ENCODE data around the gene CNTNAP5.

Gene CNTNAP5

DNA sequence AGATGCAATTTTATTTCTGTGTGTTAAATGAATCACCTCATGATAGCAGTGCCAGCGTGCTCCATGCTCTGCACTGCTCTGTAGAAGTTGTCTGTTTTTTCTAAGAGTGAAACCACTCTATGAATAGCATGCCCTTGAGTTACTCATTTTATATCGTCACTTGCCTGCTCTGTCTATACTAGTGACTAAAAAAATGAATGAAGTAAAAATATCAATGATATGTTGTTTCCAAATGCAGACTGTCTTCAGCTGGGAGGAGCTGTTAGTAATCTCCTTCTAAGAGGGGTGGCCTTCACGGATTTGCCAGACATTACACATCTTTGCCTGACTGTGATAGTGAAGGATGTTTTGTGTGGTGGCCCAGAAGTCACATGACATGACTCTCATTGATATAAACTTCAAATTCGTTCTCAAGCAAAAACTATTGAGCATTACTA lies 852.1 kb downstream of the CNTNAP5 start:
- no peak for DNase-seq (ENCODE audit: low read depth in 2 of 2, low spot score in 1 of 2)

DNA sequence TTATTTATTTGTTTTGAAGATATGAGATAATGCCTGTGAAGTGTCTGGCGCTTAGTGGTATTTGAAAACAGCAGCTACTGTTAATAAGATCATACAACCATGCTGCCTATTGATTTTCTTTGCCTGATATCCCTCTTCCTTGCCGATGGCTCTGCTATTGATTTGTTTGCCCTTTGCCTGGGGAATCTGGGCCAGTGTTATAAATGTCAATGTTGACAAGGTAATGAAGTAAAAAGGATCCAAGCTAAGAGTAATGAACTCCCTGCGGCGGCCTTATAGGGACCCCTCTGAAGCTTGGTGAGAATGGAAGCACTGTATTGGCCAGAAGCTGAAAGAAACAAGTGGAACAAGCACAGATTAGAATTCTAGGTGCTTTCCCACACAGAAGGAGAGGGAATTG lies 854.6 kb downstream of the CNTNAP5 start:
- DNase-seq (ENCODE audit: low read depth in 2 of 2, low spot score in 1 of 2): no peak

DNA sequence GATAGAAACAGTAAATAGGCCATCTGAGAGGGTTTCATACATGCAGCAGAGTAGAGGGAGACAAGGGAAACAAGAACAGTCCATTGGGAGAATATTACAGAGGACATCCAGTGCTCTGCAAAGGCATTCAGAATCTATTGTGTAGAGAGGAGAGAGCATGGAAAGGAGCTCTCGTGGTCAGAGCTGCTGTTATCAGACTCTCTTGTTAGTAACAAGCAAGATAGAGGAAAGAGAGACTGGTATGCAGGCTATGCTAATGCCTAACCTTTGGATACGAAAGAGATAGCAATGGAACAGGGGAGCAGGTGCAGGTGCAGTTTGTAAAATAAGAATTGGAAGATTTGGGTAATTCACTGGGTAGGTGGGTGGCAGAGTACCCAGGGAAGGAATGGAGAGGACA lies 855.9 kb downstream of the CNTNAP5 start:
- DNase-seq (ENCODE audit: low read depth in 2 of 2, low spot score in 1 of 2): no peak

DNA sequence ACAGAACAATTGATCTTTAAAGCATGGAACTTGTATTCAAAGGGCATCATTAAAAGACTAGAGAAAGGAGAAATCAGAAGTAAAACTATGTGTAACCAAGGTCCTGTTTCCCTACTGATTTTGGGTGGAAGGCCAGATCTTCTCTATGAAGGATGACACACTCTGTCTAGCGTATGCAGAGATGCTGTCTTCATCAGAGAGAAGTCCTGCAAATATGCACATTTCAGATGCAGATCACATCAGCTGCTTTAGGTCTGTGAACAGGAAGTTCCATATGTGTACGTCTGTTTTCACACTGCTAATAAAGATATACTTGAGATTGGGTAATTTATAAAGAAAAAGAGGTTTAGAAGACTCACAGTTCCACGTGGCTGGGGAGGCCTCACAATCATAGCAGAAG lies 857.3 kb downstream of the CNTNAP5 start:
- DNase-seq (ENCODE audit: low read depth in 2 of 2, low spot score in 1 of 2): no peak

DNA sequence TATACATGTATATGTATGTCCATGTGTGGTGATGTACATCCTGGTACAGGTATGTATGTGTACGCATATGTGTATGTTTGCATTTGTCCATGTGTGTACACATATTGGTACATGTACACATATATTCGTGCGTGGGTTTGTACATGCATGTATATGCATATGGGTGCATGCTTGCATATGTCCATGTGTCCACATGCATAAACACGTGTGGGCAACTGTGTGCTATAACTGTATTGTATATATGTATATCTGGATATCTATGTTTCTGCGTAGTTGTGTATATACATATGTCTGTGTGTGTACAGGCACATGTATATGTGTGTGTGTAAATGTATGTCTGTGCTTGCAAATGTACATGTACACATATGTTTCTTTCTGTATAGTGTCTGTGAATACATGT lies 858.5 kb downstream of the CNTNAP5 start:
- DNase-seq (ENCODE audit: low read depth in 2 of 2, low spot score in 1 of 2): no peak

DNA sequence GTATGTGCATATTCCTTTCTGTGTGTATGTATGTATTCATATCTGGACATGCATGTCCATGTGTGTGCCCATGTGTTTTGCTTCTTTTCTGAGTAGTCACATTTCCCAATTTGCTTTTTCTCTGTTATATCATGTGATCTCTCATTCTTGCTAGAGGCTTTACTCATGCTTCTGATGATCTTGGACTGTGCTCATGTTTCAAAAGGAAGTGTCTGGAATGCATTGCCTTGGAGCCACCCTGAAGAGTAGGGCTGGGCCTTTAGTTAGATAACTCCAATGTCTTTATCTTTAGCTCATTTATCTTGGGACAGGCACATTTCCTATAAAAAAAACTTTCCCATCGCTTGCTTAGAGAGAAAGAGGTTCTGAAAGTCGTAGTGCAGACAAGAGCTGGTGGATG lies 859.2 kb downstream of the CNTNAP5 start:
- DNase-seq (ENCODE audit: low read depth in 2 of 2, low spot score in 1 of 2): no peak

DNA sequence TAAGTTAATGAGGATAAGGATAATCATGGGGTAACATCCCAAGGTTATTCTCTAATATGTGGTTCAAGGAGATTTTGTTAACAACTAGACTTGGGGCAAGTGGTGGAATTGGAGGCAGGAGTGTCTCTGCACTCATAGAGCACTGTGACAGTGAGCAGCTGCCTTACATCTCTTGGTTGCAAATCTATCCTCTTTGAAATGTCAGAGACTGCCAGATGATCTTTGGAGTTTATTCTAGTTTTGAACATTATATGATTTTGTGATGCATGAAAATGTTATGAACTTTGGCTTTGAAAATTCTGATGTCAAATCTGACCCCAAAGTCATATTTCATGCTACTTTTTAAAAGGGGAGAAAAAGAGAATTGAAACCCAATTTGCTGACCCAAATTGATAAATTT lies 861.1 kb downstream of the CNTNAP5 start:
- no peak for DNase-seq (ENCODE audit: low read depth in 2 of 2, low spot score in 1 of 2)

DNA sequence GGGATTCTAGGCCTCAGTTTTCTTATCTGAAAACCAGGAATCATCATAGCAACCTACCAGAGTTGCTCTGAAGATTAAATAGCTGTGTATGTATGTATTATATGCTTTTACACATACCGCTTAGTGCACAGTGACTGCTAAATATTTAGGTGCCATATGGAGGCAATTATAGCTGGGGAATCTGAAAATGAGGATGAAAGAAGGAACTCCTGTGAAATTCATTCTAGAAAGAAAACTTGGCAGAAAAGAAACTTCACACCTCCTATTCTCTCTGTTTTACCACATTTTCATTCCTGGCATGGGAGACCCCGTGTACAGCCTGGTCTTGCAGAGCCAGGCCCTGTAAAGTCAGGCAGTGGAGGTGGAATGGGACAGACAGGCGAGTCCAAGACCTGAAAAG lies 862.4 kb downstream of the CNTNAP5 start:
- DNase-seq (ENCODE audit: low read depth in 2 of 2, low spot score in 1 of 2): no peak

DNA sequence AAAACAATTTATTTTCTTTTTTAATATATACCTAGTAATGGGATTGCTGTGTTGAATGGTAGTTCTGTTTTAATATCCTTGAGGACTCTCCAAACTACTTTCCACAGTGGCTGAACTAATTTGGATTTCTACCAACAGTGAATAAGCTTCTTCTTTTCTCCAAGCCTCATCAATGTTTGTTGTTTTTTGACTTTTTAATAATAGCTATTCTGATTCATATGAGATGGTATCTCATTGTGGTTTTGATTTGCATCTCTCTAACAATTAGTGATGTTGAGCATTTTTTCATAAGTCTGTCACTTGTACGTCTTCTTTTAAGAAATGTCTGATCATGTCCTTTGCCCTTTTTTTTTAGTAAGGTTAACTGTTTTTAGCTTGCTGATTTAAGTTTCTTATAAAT lies 863.3 kb downstream of the CNTNAP5 start:
- no peak for DNase-seq (ENCODE audit: low read depth in 2 of 2, low spot score in 1 of 2)

DNA sequence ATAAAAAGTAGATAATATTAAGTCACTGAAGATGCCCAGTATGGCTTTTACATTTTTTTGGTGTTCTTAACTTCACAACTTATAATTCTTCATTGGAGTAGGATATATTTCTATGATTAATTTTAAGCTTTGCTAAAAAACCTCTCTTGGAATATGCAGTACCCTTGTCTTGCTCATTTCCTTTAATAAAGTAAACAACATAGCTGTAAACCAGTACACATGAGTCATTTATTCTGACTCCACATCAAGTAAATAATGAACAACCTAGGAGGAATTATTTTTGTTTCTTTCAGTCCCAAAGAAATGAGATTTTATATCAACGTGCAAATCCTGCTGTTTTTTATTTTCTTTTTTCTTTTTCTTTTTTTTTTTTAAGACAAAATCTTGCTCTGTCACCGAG lies 869.1 kb downstream of the CNTNAP5 start:
- DNase-seq (ENCODE audit: low read depth in 2 of 2, low spot score in 1 of 2): no peak

DNA sequence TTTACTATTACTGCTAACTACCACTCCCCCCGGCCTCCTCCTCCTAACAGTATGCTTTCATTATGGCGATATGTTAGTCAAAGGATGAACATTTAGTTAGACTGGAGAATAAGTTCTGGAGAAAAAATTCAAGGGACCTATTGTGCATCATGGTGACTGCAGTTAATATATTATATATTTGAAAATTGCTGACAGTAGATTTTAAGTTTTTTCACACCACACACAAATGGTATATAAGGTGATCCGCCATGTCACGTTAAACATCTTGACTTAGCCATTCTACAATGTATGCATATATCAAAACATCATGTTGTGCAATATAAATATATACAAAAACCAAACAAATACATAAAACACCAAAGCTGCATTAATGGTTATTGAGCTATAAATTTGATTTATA lies 873.7 kb downstream of the CNTNAP5 start:
- DNase-seq (ENCODE audit: low read depth in 2 of 2, low spot score in 1 of 2): no peak

DNA sequence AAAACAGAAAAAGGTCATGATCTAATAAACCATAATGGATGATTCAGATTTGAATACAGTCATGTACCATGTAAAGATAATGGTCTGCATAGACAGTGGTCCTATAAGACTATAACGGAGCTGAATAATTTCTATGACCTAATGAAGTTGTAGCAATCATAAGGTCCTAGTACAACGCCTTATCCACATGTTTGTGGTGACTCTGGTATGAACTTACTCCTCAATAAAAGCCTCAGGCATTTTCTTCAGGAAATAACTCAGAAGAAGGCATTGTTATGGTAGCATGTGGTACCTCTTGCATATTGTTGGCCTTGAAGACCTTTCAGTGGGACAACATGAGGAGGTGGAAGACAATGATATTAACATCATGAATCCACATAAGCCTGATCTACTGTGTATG lies 883.3 kb downstream of the CNTNAP5 start:
- DNase-seq (ENCODE audit: low read depth in 2 of 2, low spot score in 1 of 2): no peak

DNA sequence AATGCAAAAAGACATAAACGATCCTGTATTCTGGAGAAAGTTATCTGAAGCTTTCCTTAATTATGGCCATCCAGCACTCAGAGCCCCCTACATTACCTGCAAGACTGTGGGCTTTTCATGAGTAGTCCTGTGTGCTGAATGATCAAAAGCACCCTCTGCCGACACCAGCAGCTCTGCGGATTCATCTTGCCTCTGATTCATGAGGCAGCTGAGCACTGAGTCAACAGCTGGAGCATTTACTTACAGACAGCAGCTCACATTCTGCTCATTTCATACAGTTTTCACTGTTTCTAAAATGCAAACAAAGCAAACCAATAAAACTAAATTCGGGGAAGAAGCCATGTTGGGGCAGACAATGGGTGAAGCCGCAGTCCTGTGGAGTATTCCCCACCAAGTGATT lies 886.5 kb downstream of the CNTNAP5 start:
- DNase-seq (ENCODE audit: low read depth in 2 of 2, low spot score in 1 of 2): no peak

DNA sequence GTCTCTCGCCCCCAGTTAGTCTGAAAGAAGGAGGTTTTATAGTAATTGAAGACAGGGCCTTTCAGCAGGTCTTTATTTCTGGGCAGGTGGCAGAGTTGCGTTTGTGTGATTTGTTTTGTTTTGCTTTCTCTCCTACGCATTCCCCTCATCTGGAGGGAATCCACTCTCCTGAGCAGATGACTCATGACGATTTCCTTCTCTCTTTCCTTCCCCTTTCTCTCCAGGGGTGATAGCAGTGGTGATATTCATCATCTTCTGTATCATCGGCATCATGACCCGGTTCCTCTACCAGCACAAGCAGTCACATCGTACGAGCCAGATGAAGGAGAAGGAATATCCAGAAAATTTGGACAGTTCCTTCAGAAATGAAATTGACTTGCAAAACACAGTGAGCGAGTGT lies 888.8 kb downstream of the CNTNAP5 start:
- DNase-seq (ENCODE audit: low read depth in 2 of 2, low spot score in 1 of 2): no peak

DNA sequence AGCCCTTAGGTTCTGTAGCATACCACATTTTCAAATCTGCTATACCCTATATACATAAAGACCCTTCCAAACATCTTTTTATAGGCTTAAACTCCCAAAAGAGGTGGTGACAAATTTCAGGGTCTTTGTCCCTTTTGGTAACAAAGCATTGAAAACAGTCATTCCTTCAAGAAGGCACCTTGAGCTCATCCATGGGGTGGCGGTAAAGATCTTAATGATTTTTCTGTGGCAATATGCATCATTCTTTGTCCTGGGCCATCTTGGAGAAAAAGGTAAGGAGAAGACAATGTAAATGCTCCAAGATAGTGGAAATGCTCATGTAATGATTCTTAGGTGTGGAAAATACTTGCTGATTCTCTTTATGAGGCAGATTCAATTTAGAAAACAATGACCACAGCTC lies 890.5 kb downstream of the CNTNAP5 start:
- no peak for DNase-seq (ENCODE audit: low read depth in 2 of 2, low spot score in 1 of 2)

DNA sequence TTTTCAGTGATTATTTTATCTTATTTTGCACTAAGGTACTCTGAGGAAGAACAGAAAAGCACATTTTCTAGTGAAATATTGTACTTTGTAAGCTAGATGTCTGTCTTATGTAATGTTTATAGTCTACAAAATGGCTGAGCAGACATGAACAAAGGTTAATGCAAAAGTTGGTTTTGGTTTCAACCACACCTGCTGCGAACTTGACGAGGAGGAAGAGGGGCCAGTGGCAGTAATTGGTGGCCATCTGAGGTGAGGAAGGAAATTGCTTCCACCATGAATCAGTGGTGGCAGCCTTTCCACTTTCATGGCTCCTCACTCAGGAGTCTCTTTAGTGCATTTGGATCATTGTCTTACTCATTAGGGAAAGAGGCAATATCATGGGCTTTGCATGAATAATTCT lies 894.2 kb downstream of the CNTNAP5 start:
- DNase-seq (ENCODE audit: low read depth in 2 of 2, low spot score in 1 of 2): no peak

DNA sequence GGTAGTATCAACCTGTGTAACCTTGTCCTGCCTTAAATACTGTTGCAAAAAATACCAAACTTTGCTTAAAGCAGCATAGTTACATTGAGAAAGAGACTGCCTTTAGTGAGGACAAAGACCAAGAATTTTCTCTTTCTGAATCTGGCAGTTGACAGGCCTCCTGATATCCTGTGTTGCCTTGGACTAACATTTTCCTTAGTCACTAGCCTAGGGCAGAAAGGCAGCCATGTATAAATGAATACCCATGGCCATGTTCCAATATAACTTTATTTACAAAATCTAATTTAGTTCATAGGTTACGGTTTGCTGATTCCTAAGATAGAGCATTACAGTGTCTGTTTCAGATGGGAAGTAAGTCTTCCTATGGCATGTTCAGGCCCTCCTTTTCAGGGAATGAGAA lies 895.4 kb downstream of the CNTNAP5 start:
- no peak for DNase-seq (ENCODE audit: low read depth in 2 of 2, low spot score in 1 of 2)

DNA sequence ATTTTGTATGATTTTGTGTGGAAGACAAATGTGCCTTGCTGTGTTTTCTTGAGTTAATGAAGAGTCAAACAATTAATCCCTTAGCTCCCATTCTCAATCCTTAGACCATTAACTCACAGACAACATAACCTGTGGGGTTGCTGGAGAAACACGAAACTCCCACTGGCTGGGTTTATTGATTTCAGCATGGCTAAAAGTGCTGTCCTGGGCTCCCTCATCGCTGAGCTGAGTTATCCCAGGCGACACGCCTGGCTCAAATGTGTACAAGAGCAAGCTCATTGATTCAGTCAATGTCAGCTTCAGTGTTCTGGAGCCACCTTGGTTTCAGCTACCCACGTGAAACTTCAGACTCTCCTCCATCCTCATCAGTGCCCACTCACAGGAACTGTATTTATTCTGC lies 896.1 kb downstream of the CNTNAP5 start:
- DNase-seq (ENCODE audit: low read depth in 2 of 2, low spot score in 1 of 2): no peak

DNA sequence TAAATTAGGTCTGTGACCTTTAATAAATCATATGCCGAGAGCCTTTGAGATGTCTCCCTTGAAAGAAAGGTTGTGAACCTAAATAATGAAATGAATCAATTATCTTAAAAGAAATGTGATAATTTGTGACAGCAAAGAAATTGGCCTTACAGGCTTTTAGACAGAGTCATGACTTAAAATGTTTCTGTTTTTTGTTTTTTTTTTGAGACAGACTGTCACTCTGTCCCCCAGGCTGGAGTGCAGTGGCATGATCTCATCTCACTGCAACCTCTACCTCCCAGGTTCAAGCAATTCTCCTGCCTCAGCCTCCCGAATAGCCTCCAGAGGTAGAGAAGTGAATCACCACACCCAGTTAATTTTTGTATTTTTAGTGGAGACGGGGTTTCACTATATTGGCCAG lies 898.0 kb downstream of the CNTNAP5 start:
- no peak for DNase-seq (ENCODE audit: low read depth in 2 of 2, low spot score in 1 of 2)

DNA sequence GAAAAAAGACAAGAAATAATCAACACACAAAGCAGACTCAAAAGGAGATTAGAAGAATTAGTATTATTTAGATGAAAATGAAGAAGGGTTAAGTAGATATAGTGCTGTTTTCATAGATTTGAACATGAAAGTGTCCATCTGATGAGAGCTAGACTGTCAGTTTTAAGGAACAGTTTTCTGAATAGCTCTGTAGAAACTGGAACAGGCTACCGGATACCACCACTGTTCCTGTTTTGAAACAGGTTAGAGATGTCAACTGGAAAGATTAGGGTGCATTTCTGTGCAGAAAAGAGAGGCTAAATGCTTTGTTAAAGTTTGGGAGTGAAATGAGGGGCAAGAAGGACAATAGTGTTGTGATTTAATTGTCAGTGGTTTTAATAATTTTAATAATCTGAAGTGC lies 908.8 kb downstream of the CNTNAP5 start:
- no peak for DNase-seq (ENCODE audit: low read depth in 2 of 2, low spot score in 1 of 2)

DNA sequence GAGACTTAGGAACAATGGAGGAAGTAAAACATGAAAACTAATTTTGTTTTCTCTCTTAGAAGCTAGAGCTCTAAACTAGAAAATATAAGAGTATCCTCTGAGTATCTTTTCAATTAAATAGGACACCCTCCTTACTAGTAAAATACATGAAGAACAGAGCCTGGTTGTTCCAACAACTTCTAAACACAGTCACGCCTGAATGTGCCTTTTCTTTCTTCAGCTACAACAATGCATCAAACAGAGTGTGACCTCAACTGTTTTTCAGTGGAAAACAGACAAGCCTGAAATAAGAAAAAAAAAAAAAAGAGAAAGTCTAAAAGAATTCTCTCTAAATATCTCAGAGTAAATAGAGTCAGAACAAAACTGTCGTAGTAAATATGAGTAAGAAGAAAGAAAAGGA lies 928.8 kb downstream of the CNTNAP5 start:
- DNase-seq (ENCODE audit: low read depth in 2 of 2, low spot score in 1 of 2): no peak

DNA sequence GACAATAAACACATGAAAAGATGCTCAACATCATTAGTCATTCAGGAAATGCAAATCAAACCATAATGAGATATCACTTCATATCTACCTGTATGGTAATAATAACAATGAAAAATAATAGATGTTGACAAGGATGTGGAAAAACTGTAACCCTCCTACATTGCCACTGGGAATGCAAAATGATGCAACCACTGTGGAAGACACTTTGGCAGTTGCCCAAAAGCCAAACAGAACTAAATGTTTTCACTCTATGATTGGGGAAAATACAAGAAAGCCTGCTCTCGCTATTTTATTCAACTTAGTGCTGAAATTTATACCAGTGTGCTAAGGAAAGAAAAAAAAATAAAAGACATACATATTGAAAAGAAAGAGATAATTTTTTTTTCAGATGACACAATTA lies 934.5 kb downstream of the CNTNAP5 start:
- DNase-seq (ENCODE audit: low read depth in 2 of 2, low spot score in 1 of 2): no peak

DNA sequence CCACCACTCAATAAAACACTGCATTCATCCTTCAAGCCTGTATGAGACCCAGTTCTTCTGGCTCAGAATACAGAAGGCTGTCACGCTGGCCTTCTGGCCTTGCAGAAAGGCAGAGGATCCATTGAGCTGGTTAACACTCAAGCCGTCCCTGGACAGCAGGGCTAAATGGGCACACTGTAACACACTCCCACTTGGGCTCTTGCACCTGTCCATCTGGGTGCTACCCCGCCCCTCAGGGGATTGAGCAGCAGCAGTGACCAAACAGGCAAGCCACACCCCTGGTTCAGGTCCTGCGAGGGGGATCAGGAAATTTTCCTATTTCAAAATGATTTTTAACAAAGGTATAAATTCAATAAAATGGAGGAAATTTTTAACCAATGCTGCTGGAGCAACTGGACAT lies 936.0 kb downstream of the CNTNAP5 start:
- DNase-seq (ENCODE audit: low read depth in 2 of 2, low spot score in 1 of 2): no peak
